GM19239 (cell line): Measurements from ENCODE around the gene NR5A2.

Experiments used
- DNase-seq: peaks from one replicate; pipeline ENCODE4 v3.0.0; 2011; ENCODE audit warnings: low spot score; ENCODE audit not compliant: insufficient read length
- FAIRE-seq: peaks from 2 replicates; lab custom pipeline; 2011; peaks lifted over from hg19 to GRCh38; lab: Jason Lieb, UNC

NR5A2 gene

GRCh38 chr1:200153277-200154055 is 126.0 kb downstream of the NR5A2 start:
- FAIRE-seq = peak; percentile 80
- no peak for DNase-seq

DNA sequence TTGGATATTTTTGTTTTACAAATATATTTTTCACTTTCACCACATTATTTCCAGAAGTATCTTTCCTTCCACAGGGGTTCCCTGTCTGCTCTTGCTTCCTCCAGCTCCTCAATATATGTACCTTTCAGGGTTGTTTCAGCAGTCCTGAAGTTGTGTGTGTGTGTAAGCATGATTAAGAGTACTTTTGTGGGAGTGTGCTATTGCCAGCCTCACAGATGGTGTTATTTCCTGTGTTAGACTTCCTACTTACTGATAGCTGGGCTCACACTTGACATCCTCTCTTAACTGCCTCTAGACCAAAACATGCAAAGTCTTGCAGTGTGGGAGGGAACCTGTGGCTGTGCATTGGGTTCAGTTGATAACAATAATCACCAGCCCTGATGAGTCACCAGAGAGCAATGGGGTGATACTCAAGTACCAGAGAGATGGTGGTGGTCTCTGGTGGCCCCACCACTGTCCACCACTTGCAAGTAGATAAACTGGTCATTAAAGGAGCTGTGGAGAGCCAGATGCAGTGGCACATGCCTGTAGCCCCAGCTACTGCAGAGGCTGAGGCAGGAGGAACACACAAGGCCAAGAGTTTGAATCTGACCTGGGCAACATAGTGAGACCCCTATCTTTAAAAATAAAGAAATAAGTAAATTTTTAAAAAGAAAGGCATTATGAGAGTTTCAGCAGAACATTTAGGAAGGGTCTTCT is 126.7 kb downstream of the NR5A2 start:
- FAIRE-seq (peak; percentile 91), DNase-seq (peak; percentile 28)

- FAIRE-seq = no peak
- no peak for DNase-seq
Measured at GRCh38 chr1:200157715-200158114, 130.2 kb downstream of the NR5A2 start.

DNA sequence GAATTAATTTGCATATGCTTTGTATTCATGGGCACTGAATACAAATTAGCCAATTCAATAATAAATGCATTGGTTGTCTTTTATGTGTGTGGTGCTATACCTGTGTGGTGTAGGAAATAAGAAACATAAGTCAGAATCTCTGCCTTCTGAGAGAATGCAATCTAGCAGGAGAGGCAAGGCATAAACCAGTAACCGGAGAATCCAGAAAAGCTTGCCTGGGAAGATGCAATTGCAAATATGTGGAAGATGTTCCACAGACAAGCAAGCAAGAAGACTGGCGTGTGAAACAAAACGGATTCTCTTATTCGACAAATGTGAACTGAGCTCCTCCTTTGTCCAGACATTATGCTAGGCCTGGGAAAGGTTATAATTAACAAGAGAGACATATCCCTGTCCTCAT is 134.3 kb downstream of the NR5A2 start:
- FAIRE-seq = no peak
- no peak for DNase-seq

GRCh38 chr1:200162258-200162657 is 134.7 kb downstream of the NR5A2 start:
- FAIRE-seq (no peak), DNase-seq (no peak)

DNA sequence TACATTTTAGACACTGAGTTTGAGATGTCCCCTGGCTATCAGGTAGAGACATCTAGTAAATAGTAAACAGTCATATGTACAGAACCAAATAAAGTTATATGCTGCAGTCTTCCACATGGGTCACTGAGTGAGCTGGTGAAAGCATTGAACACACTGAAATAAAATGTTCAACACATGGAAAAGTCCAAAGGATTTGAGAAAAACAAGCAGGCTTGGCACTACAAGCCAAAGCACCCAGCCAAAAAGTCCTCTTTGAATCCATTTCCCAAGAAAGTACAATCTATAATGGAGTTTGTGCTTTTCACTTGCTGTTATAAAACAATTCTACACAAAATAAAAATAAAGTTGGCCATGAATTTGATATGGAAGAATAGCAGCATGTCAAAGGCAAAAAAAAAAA is 135.4 kb downstream of the NR5A2 start:
- FAIRE-seq (no peak), DNase-seq (no peak)

DNA sequence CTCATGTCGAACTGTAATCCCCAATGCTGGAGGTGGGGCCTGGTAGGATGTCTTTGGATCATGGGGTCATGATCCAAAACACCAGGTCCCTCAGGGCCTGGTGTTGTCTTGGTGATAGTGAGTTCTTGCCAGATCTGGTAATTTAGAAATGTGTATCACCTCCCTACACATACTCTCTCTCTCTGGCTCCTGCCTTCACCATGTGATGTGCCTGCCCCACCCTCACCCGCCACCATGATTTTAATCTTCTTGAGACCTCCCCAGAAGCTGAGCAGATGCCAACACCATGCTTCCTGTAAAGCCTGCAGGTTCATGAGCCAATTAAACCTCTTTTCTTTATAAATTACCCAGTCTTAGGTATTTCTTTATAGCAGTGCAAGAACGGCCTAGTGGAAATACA is 136.4 kb downstream of the NR5A2 start:
- DNase-seq (no peak), FAIRE-seq (no peak)

DNA sequence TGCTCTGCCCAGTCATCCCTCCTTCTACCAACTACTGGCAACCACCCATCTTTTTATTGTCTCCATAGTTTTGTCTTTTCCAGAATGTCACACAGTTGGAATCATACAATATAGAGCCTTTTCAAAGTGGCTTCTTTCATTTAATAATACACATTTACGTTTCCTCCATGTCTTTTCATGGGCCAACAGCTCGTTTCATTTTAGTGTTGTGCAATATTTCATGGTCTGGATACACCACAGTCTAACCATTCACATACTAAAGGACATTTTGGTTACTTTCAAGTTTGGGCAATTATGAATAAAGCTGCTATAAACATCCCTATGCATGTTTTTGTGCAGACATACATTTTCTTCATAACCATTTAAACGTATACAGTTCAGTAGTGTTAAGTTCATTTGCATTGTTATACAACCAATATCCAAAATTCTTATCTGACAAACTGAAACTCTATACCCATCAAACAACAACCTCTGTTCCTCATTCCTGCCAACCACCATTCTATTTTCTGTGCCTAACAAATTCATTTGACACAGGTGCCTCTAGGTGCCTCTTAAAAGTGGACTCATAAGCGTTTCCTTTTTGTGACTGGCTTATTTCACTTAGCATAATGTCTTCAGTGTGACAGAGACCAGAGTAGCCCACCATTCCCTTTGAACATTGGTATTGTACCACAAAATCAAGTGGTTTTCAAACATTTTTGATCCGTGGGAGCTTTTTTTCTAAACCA is 138.1 kb downstream of the NR5A2 start:
- DNase-seq = no peak
- no peak for FAIRE-seq

- DNase-seq (no peak), FAIRE-seq (no peak)
Measured at GRCh38 chr1:200166411-200166810, 138.9 kb downstream of the NR5A2 start.

DNA sequence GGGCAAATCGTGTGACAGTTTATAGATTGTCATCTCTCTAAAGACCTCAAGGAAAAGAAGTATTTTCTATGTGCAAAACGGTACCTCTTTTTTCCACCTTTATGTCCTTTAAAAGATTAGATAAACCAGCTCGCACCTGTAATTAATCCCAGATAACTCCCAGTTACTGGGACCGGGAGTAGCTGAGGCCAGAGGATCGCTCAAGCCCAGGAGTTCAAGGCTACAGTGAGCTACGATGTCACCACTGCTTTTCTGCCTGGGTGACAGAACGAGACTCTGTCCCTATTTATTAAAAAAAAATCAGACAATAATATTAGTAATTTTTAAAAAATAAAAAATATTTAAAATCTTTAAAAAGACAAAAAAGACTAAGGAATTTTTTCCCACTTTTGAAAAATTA is 141.4 kb downstream of the NR5A2 start:
- no peak for FAIRE-seq
- DNase-seq = no peak

- no peak for DNase-seq
- no peak for FAIRE-seq
Measured at GRCh38 chr1:200172311-200172710, 144.8 kb downstream of the NR5A2 start.

GRCh38 chr1:200173097-200173618 is 145.6 kb downstream of the NR5A2 start:
- DNase-seq (no peak), FAIRE-seq (no peak)

DNA sequence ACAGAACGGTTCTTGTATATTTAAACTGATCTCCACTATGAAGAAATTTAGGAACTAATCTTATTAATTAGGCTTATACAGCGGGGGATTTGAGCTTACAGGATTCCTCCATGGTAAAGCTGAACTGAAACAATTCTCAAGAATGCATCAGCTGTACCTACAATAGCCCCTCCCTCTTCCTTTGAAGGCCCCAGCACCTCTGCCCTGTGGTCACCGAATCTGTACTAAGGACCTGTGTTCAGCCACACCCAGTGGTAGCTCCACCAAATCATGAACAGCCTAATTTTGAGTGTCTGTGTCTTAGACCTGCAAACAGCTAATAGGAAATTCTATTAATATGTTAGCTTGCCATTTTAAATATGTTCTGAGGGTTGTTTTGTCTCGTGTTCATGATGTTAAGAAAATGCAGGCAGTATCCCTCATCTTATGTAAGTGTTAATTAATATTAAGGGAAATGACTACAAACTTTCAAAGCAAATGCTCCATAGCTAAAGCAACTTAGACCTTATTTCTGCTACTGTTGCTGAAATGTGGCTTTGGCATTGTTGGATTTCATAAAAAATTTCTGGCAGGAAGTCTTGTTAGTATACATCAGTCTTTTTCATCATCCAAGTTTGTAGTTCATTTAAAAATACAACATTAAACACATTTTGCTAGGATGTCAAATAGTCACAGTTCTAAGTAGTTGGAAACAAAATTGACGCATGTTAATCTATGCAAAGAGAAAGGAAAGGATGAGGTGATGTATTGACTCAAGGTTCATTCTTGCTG is 147.2 kb downstream of the NR5A2 start:
- DNase-seq (no peak), FAIRE-seq (no peak)

DNA sequence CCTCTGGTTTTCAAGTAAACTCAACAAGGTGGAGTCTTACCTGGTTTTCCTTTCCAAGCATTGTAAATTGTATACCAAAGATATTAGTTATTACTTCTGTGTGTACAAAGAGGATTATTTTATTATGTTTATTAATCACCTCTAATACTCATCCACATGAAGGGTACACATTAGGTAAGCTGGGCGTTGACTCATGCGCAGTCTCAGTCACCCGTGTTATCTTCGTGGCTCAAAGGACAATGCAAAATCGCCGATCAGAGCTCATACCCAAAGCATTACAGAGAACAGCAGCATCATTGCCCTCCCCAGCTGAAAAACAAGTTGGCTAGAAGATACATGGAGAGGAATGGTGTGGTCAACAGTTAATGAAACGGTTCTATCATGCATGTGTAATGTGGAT is 148.7 kb downstream of the NR5A2 start:
- FAIRE-seq = no peak
- no peak for DNase-seq

DNA sequence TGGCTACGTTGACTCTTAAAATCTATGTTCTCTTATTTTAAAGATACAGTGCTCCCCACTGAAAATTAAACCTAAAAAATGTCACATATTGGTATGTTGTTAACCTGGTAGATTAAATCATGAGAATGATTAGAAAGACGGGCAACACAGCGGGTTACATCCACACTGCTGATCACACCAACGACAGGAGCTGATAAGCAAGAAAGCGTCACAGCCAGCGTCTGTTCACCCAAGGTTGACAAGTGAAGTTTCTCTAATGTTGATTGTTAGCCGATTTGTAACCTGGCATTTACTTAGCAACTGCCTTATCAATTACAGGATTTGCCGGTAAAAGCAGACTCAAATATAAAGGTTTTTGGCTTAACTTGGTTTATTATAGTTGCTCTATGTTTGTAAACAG is 149.3 kb downstream of the NR5A2 start:
- FAIRE-seq (no peak), DNase-seq (no peak)

DNA sequence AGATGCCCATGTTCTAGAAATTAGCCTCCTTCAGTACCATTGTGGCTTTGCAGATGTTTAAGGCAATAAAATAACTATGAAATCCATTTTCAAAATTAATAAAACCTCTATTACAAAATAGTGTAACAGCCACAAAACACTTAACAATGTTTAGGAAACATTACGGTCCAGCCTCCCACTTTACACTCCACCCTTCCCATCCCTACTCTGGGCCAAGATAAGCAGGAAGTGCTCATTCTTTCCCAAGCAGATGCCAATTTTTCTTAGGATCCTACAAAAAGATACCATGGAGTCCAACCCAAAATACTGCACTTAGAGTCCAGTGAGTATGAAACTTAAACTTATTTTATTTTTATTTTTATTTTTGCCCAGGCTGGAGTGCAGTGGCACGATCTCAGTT is 150.8 kb downstream of the NR5A2 start:
- FAIRE-seq (no peak), DNase-seq (no peak)

- no peak for DNase-seq
- no peak for FAIRE-seq
Measured at GRCh38 chr1:200179126-200179780, 151.7 kb downstream of the NR5A2 start.

DNA sequence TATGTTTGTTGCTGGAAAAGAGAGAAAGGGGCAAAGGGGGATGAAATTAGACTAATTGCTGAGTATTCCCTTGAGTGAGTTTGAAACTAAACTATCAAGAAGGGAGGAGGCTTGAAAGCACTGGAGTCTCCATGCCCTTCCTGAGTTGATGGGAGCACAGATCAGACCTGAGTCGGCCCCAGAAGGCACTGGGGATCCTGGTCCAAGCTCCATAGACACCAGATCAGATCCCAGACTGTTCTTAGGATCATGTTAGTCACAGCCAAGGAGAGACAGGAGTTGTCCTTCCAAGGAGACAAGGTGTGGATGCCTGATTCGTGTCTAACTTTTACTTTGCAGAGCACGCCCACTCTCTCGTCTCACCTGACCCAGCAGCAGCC is 152.3 kb downstream of the NR5A2 start:
- no peak for FAIRE-seq

GRCh38 chr1:200180821-200181220 is 153.3 kb downstream of the NR5A2 start:
- DNase-seq = no peak
- FAIRE-seq = no peak

More for the DNA sequence above, 152.3 kb downstream of the NR5A2 start:
- DNase-seq = no peak

DNA sequence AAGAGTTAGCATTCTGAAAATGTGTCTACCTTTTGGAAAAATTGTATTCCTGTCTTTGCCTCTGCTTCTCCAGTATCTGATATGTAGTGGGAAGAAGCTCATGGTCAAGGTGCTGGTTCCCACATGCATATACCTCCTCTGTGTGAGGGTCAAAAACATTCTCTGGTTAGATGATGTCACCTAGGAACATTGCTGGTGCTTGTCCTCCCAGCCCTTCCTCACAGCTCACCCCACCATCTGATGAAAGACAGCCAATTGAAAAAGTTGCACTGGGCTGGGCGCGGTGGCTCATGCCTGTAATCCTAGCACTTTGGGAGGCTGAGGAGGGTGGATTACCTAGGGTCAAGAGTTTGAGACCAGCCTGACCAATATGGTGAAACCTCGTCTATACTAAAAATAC is 154.4 kb downstream of the NR5A2 start:
- no peak for FAIRE-seq

More for the DNA sequence above, 154.4 kb downstream of the NR5A2 start:
- DNase-seq = no peak
